ENCODE results near the gene OPCML.

Gene OPCML

DNA sequence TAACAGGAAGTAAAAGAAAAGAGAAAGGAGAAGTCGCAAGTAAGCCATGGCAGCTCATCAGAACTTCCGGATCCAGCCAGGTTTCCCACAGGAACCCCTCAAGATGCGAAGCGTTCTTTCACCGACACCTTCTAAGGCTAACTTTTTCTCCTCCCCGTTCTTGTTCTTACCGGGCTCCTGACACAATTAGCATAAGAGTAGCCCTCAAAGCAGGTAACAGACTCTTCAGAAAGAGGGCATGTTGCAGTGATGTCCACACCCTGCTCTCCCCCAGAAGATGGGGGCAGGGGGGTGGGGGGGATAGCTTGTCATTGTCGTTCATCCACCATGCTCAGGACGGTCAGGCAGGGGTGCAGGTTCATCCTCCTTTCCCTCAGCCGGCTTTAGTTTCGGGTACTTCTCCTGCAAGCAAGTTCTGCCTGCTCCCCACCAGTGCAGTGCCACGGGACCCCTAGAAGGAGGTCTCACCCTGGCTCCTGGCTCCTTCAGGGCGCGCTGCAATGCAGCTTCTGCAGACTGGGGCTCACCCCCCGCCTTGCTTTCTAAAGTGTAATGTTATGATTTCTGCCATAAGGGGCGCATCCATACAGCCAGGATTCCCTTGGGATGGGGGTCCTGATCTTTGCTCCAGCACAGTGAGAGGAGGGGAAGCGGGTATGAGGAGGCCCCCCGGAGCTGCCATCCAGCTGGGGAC lies 2.3 kb downstream of the OPCML start:
- no peak overlapping the region for H3K27ac ChIP-seq
- peaks cover 43% of the 10 kb centered on the region for H3K27me3 ChIP-seq
- H3K4me3 ChIP-seq (ENCODE audit: low read depth in 1 of 2, low read length in 1 of 2), result no peak overlapping the region
- no peaks in the 10 kb centered on the region for H3K36me3 ChIP-seq
- no peaks in the 10 kb centered on the region for H3K9me3 ChIP-seq
- no peaks in the 10 kb centered on the region for H3K4me1 ChIP-seq (ENCODE audit: control insufficient read depth in 1 of 2, insufficient read depth in 1 of 2, low read depth in 1 of 2, low read length in 1 of 2)
- TF ChIP-seq, protein P1, sequence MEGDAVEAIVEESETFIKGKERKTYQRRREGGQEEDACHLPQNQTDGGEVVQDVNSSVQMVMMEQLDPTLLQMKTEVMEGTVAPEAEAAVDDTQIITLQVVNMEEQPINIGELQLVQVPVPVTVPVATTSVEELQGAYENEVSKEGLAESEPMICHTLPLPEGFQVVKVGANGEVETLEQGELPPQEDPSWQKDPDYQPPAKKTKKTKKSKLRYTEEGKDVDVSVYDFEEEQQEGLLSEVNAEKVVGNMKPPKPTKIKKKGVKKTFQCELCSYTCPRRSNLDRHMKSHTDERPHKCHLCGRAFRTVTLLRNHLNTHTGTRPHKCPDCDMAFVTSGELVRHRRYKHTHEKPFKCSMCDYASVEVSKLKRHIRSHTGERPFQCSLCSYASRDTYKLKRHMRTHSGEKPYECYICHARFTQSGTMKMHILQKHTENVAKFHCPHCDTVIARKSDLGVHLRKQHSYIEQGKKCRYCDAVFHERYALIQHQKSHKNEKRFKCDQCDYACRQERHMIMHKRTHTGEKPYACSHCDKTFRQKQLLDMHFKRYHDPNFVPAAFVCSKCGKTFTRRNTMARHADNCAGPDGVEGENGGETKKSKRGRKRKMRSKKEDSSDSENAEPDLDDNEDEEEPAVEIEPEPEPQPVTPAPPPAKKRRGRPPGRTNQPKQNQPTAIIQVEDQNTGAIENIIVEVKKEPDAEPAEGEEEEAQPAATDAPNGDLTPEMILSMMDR (IDR thresholded peaks at IDR 0.05), result no peak

DNA sequence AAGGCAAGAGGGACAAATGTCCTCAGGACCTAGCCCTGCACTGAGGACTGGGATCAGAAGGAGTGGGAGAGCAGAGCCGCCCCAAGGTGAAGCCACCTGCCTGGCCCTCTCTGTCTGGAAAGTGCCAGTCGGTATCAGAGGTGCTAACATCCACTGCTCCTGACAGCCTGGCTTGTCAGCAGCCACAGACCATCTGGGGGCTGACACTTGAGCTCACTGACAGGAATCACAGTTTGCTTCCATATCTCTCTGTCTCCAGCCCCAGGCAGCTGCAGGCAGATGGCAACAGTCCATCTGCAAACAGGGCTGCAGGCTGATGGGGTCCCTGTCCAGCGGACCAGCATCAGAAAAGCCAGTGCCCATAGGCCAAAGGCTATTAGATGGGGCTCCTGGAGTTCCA lies 5.5 kb downstream of the OPCML start:
- Histone ChIP-seq H3K4me3 (ENCODE audit: low read depth in 1 of 2, low read length in 1 of 2) (no peak overlapping the region), H3K27ac (no peak overlapping the region), H3K9me3 (no peaks in the 10 kb centered on the region), H3K4me1 (ENCODE audit: control insufficient read depth in 1 of 2, insufficient read depth in 1 of 2, low read depth in 1 of 2, low read length in 1 of 2) (no peaks in the 10 kb centered on the region), H3K27me3 (peaks cover 24% of the 10 kb centered on the region), H3K36me3 (no peaks in the 10 kb centered on the region)
- TF ChIP-seq, protein P1 (IDR thresholded peaks at IDR 0.05), result no peak

DNA sequence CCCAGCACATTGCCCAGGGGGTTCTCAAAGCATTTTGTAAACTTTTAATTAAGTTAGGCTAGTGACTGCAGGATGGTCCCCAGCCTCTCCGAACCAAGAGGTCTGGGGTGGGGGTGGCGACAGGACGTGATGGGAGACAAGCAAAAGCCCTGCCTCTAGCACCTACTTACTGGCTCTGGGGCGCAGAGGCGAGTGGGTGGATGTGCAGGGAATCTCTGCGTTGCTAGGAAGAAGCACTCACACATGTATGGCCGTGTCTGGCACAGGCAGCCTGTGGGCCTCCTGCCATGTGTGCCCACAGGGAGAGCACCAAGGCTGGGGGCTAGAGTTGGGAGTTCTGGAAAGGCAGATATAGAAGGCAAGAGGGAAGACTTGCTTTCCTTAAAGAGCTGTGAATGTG lies 6.3 kb downstream of the OPCML start:
- no peak overlapping the region for H3K4me3 ChIP-seq (ENCODE audit: low read depth in 1 of 2, low read length in 1 of 2)
- H3K27me3 ChIP-seq, result peaks cover 16% of the 10 kb centered on the region
- no peaks in the 10 kb centered on the region for H3K9me3 ChIP-seq
- no peaks in the 10 kb centered on the region for H3K4me1 ChIP-seq (ENCODE audit: control insufficient read depth in 1 of 2, insufficient read depth in 1 of 2, low read depth in 1 of 2, low read length in 1 of 2)
- H3K36me3 ChIP-seq, result no peaks in the 10 kb centered on the region
- H3K27ac ChIP-seq, result no peak overlapping the region
- TF ChIP-seq, protein P1 (IDR thresholded peaks at IDR 0.05), result no peak

DNA sequence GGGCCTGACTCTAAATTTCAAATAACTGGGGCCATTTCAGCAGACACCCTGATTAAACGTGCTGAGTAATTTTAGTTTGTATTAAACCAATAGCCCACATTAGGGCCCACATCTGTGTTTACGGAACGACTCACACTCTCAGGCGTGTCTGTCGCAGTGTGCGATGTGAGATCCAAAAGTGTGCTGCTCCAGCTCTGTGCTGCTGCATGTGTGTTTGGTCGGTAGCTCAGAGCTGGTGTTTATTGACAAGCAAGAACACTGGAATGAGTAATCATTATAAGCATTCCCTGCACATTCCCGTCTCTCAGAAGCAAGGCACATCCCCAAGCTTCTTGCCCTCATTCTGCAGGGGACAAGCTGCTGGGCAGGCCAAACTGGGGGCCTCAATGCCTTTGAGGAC lies 7.8 kb downstream of the OPCML start:
- no peak overlapping the region for H3K4me3 ChIP-seq (ENCODE audit: low read depth in 1 of 2, low read length in 1 of 2)
- H3K9me3 ChIP-seq, result no peaks in the 10 kb centered on the region
- TF ChIP-seq, protein P1 (IDR thresholded peaks at IDR 0.05), result no peak
- H3K27me3 ChIP-seq, result peaks cover 1% of the 10 kb centered on the region
- no peak overlapping the region for H3K27ac ChIP-seq
- no peaks in the 10 kb centered on the region for H3K36me3 ChIP-seq
- no peaks in the 10 kb centered on the region for H3K4me1 ChIP-seq (ENCODE audit: control insufficient read depth in 1 of 2, insufficient read depth in 1 of 2, low read depth in 1 of 2, low read length in 1 of 2)

DNA sequence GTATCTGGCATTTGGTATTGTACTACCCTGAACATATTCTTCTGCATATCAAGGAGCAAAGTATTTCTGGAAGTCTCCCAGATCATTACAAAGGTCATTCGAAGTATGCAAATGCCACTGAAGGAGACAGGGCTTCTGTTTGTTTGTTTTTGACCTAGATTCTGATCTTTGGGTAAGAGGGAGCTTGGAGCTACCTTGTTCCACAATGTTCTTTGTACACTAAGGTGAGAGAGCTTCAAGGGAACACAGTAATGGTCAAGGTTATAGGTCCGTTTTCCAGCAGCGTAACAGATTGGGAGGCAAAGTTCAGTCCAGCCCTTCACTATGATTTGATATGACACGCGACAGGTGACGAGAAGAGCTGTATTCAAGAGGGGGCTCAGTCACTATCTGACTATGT lies 10.0 kb downstream of the OPCML start:
- H3K9me3 ChIP-seq, result no peaks in the 10 kb centered on the region
- no peaks in the 10 kb centered on the region for H3K4me1 ChIP-seq (ENCODE audit: control insufficient read depth in 1 of 2, insufficient read depth in 1 of 2, low read depth in 1 of 2, low read length in 1 of 2)
- TF ChIP-seq, protein P1 (IDR thresholded peaks at IDR 0.05), result no peak

More for the DNA sequence above, 10.0 kb downstream of the OPCML start:
- H3K4me3 ChIP-seq (ENCODE audit: low read depth in 1 of 2, low read length in 1 of 2), result no peak overlapping the region
- H3K27ac ChIP-seq, result no peak overlapping the region
- no peaks in the 10 kb centered on the region for H3K36me3 ChIP-seq
- no peaks in the 10 kb centered on the region for H3K27me3 ChIP-seq
